ENCODE results near the gene POLR3G.
A peak's percentile ranks its signal among the peaks of the same experiment; 100 is the strongest.

Gene POLR3G

GRCh38 chr5:90504743-90505142 lies 30.1 kb downstream of the POLR3G start:
- no peak for DNase-seq (ENCODE audit: low read depth)

DNA sequence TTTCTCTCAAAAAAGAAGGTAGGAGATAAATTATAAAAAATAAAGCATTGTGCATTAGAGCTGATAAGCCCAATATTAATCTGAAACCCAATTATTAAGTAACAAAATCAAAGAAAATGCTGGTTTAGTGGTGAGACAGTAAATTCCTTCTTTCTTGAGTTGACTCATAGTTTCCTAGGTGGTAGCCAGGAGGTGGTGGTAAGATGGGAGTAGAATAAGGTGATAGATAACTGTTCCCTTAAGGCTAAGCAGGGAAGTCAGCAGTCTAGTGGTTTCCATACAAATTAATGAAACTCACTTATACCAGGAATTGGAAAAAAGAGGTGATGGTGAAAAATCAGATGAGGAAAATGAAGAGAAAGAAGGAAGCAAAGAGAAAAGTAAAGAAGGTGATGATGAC lies 31.6 kb downstream of the POLR3G start:
- no peak for DNase-seq (ENCODE audit: low read depth)

DNA sequence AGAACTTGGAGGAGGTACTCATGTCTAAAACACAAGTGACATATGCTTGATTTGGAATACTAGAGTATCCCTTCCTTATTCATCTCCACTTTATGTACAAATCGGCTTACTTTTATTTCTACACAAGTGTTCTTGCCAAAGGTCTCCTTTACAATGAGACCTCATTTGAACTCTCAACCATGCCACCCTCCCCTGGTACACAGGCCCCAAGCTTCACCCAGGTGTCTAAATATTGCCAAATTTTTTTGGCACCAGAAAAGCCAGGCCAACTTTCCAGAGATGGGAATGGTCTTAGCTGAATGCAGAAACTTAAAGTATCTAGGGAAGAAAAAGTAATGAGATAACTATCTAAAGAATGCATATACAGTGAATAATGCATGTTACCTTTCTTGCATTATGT lies 35.8 kb downstream of the POLR3G start:
- no peak for DNase-seq (ENCODE audit: low read depth)

DNA sequence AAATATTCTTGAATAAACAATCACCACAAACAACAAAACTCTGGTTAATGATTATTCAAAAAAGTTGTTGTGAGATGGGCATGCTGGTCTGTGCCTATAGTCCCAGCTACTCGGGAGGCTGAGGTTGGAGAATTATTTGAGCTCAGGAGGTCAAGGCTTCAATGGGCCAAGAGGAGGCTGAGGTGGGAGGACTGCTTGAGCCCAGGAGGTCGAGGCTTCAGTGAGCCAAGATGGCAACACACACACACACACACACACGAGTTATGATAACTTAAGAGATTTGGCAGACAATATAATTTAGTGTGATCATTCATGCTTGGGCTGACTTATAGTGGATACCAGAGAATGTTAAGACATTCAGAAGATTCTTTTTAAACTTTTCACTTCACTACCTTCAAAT lies 39.9 kb downstream of the POLR3G start:
- no peak for DNase-seq (ENCODE audit: low read depth)

GRCh38 chr5:90518661-90519060 lies 44.0 kb downstream of the POLR3G start:
- DNase-seq (ENCODE audit: low read depth), result no peak

GRCh38 chr5:90519081-90519480 lies 44.4 kb downstream of the POLR3G start:
- no peak for DNase-seq (ENCODE audit: low read depth)

DNA sequence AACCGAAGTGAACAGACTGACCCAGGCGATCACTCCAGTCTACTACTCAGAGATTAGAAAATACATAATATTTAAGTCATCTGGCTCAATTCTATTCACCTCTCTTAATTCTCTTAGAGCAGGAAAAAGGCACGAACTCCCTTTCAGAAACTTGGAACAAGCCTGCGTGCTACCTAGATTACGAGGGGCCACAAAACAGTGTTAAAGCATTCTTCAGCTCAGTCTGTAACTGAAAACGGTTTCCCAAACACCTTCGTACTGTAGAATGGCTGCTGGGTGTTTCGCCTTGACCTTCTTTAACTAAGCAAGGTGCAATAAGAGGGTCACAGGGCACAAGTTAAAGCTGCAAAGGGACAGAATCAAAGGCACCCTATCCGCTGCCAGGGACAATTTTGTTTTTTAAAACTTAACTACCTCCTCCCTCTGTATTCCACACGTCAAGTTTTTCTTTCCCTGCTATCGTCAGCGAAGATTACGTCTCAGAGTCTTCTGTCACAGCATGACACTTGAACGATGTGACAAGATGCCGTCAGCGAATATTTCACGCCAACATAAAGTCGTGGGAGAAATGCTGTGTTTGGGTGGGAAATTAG lies 54.0 kb downstream of the POLR3G start:
- DNase-seq (ENCODE audit: low read depth), result no peak

- DNase-seq (ENCODE audit: low read depth), result peak; percentile 90
Observed at GRCh38 chr5:90529194-90529938, 54.7 kb downstream of the POLR3G start, which contains the start of gene LYSMD3. Gene LYSMD3, minus strand, starts transcription at chr5:90529584. Its CDS starts 4,295 bp downstream, at chr5:90525289.

- peak; percentile 29 for DNase-seq (ENCODE audit: low read depth)
Observed at GRCh38 chr5:90529939-90530677, 55.4 kb downstream of the POLR3G start.

GRCh38 chr5:90530736-90531487 lies 56.2 kb downstream of the POLR3G start:
- DNase-seq (ENCODE audit: low read depth), result no peak

GRCh38 chr5:90533794-90534193 lies 59.1 kb downstream of the POLR3G start:
- no peak for DNase-seq (ENCODE audit: low read depth)

DNA sequence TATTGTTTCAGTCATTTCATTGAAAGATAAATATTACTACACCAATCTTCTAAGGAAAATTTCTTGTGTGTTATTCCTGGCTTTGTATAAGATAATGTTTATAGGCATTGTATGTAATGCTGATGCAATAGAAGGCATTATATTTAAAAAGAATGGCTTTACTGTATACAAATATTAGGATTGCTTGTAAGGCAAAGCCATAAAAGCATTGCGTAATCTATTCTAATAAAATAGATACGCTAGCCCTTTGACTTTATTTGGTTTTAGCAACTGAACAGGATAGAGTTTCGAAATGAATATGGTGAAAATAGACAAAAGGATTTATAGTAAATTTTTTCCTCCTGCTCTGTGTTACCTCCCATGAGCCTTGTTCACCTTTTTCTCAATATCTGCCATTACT lies 60.3 kb downstream of the POLR3G start:
- no peak for DNase-seq (ENCODE audit: low read depth)

DNA sequence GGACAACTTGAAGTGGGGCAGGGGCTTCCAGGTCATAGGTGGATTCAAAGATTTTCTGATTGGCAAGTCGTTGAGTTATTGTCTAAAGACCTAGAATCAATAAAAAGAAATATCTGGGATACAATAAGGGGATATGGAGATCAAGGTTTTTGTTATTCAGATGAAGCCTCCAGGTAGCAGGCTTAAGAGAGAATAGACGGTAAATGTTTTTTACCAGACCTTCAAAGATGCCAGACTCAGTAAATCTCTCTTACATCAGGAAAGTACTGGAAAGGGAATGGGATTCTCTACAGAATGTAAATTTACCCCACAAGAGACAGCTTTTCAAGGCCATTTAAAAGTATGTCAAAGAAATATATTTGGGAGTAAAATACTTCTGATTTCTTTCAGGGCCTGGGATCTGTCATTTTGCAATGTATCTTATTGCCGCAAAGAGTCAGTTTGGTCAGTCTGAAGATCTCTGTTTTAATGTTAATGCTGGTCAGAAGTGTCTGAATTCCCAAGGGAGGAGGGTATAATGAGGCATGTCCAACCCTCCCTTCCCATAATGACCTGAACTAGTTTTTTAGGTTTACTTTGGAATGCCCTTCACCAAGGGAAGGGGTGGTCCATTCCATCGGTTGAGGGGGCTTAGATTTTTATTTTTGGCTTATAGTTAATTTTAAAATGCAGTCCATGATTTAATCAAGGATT lies 68.3 kb downstream of the POLR3G start:
- DNase-seq (ENCODE audit: low read depth), result no peak

DNA sequence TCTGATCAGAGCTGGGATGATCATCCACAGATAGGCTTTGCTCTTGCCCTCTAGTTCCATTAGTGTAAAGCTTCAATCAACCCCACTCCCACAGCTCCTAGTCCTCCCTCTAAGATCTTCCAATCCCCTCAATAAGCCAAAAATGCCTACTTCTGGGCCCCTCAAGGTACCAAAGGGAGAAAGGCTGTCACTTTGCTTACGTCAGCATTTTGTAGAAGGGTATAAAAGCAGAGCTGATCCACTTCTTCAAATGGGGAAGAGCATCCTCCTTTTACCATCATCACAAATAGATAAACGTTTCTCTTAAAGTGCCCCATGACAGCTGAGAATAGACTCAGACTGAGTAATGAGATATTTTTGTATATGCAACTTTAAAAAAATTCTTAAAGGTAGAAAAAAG lies 70.8 kb downstream of the POLR3G start:
- DNase-seq (ENCODE audit: low read depth), result no peak

DNA sequence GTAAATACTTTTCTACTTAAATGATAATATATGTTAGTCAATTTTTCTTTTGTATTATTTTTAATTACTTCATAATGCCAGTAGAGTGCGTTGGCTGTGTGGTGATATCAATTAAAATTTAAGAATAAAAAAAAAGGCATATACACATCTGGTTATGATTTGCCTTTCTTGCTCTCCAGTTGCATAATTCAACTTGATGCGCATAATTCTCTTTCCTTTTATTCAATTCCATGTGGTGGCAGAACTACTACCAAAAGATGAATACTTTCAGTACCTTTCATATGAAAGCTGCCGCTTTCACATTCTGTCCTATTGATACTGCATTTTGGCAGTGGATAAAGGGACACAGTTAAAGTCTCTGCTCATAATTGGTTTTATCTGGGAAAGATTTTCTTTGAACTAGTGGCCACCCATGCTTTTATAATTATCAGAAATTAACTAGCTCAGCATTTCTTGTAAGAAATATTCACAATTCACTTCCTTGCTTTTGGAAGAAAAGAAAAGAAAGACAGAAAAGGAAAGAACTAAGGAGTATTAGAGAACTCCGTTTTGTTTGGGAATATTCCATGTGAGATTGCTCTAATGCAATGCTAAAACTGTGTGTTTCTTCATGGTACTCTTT lies 71.7 kb downstream of the POLR3G start:
- DNase-seq (ENCODE audit: low read depth), result no peak

GRCh38 chr5:90547072-90547536 lies 72.4 kb downstream of the POLR3G start:
- DNase-seq (ENCODE audit: low read depth), result no peak

- no peak for DNase-seq (ENCODE audit: low read depth)
Observed at GRCh38 chr5:90548069-90548593, 73.5 kb downstream of the POLR3G start.

GRCh38 chr5:90549223-90549622 lies 74.6 kb downstream of the POLR3G start:
- DNase-seq (ENCODE audit: low read depth), result no peak

DNA sequence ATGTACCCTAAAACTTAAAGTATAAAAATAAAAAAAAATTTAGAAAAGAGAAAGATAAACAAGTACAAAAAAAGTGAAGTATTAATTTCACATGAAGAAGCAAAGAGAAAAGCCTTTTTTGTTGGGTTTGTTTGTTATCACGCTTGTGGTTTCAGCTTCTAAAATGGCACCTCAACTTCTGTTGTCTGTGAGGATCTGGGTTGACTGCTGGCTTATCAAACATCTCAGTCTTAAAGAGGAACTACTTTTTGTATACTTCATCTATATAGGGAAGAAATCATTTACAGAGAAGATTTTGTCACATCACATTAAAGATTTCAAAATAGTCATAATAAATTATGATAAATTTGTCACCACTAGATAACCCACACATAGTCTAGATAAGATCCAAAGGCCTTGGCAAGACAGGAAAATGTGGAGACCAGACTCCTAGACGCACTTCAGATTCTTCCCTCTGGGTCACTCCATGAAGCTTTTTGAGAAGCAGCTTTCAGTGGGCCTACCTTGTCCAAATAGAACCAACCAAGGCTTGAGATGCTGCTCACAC lies 75.1 kb downstream of the POLR3G start:
- no peak for DNase-seq (ENCODE audit: low read depth)

DNA sequence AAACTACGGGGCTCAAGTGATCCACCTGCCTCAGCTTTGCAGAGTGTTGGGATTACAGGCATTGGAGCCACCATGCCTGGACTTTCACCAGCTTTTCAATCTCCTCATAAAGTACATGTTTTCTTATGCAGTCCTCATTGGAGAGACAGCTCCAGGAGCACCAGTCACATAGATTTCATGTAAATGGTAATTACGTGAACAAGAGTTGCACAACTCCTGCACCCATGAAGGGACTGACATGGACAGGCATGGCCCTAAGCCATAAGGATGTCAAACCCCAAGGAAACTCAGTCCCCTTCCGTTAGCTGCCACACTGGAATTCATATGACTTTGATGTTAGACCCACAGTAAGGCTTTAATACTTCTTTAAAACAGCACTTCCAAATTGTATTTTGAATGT lies 76.3 kb downstream of the POLR3G start:
- no peak for DNase-seq (ENCODE audit: low read depth)

DNA sequence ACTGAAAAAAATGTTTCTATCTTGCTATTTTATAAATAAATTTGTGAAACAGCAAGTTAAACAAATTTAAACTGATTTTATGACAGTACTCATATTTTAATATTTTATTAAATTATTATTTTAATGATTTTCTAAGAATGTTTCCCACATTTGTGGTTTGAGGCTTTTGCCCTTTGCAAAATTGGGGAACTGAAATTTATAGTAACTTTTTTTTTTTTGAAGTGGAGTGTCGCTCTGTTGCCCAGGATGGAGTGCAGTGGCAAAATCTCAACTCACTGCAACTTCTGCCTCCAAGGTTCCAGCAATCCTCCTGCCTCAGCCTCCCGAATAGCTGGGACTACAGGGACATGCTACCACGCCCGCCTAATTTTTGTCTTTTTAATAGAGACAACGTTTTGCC lies 76.7 kb downstream of the POLR3G start:
- no peak for DNase-seq (ENCODE audit: low read depth)

Measured in activated T-cell treated with anti-CD3 and anti-CD28 coated beads for 48 hours (primary cell).